Renal cortical epithelial cell (primary cell): ENCODE data around the gene PITX3. TPM values are rescaled to one million over a fixed set of nuclear protein-coding genes. Genes with fewer than 3 reads are reported as not detected.
"Not testable (repeated sequence)": the region's sequence is repeated elsewhere in the genome, so short reads cannot be mapped to it uniquely, and the experiment has no call there.

Experiments
- DNase-seq: peaks from one replicate; pipeline ENCODE4 v3.0.0-alpha.2; 2011; ENCODE audit warnings: low read depth
- total RNA-seq: library from RNA; depleted of rRNA; stranded (reverse); fragments of >200 nt; gene quantifications from 2 replicates; pipeline ENCODE4 v1.2.3, GENCODE V29; 2014

Gene PITX3
- total RNA-seq, 1 donor from 2014 or later, result 2.2 TPM

DNA sequence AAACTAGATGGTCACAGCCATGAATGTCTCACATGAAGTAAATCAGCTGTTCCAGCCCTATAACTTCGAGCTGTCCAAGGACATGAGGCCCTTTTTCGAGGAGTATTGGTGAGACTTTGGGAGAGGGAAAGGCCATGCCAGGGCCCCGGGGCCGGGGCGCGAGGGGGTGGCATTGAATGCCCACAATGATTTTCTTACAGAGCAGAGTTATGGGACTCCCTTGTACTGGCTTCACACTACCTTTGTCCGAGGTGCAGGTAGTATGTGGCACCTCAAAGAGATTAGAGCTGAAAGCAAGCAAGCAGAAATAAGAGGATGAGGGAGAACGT, 14.8 kb downstream of the PITX3 start:
- DNase-seq, result no peak

DNA sequence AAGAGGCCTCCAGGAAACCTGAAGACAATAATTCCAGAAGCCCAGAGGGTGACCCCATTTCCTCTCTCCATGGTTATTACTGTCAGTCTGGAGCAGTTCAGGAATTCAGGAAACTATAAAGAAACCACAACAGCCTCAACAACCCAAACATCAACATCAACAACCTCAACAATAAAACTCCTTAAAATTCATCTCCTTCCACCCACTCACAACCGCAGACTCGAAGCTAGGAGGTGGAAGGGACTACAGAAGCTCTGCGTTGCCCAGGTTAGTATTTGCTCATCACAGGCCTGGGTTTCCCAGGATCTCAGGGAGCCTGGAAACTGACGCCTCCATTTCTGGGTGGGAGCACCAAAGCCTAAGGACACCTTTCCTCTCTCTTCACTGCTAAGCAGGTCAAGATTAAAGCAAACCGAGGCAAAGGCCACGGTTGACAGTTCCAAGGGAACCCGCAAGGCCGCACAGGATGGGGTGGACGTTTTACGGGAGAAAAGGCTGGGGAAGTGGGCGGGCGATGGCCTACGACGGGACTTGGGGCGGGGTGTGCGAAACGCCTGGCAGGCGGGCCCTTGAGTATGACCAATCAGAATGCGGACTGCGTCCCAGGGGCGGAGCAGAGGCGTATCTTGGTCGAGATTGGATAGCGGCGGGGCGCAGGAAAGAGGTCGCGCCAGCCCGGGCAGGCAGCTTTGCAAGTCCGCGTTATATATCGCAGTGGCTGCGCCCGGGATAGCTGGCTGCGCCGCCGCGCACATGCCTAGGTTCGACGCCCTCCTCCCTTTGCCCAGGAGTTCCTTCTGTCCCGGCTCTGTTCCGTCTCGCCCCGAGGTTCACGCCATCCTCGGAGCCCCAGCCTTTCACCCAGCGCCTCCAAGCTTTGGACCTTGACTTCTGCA, 15.4 kb downstream of the PITX3 start, which contains the start of gene ELOVL3:
ELOVL3 (plus strand) TSS at position 654 of the 896 bp plus-strand sequence. CDS start 250 bp downstream, outside the sequence.
- DNase-seq, result peak; percentile 91

DNA sequence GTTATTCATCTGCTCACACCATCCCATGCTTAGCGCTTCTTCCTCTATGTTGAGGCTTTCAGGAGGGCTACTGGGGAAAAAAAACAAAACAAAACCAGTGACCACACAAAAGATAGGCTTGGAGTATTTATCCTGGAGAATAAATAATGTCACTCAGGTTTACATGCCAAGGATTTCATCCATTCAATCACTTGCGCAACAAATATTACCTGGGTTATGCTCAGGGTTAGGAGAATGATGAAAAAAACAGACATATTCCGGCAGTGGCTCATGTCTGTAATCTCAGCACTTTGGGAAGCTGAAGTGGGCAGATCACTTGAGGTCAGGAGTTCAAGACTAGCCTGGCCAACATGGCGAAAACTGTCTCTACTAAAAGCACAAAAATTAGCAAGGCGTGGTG, 18.5 kb downstream of the PITX3 start:
- no peak for DNase-seq

DNA sequence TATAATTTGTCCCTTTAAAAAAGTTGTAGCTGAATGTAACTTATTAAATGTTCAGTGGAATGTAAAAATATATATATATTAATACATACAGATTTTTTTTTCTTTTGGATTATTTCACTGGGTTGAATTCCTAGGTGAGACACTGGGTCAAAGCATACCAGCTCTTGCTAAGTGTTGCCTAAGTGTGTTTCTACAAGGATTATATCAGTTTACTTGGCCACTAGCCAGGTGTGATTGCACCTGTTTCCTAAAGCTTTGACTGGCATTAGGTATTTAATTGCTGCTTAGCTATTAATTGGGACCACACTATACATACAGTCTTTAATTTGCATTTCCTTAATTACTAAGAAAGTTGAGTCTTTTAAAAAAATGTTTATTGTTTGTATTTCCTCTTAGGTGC, 20.7 kb downstream of the PITX3 start:
- DNase-seq, result no peak

DNA sequence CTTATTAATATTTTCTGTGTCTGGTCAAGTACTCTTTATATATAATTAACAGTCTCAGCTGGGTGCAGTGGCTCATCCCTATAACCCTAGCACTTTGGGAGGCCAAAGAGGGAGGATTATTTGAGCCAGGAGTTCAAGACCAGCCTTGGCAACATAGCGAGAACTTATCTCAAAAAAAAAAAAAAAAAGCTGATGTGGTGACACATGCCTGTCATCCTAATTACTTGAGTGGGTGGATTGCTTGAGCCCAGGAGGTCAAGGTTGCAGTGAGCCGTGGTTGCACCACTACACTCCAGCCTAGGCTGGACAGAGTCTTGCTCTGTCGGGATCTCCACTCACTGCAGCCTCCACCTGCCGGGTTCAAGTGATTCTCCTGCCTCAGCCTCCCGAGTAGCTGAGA, 21.9 kb downstream of the PITX3 start:
- DNase-seq, result no peak

GRCh38 chr10:102213599-102213998, 27.7 kb downstream of the PITX3 start:
- not testable (repeated sequence) for DNase-seq

DNA sequence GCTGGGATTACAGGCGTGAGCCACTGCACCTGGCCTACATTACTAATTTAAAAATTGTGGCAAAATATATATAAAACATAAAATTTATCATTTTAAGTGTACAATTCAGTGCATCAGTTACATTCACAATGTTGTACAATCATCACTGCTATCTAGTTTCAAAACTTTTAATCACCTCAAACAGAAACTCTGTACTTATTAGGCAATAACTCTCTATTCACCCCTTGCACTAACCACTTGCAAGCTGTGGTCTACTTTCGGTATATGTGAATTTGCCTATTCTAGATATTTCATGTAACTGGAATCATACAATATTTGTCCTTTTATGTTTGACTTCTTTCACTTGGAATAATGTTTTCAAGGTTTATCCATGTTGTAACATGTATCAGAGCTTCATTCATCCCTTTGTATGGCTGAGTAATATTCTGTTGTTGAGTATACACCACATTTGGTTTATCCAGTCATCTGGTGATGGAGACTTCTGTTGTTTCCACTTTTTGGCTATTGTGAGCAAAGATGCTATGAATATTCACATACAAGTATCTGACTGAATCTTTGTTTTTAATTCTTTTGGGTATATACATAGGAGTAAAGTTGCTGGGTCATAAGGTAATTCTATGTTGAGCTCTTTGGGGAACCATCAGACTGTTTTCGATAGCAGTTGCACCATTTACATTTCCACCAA, 29.6 kb downstream of the PITX3 start:
- DNase-seq, result no peak

DNA sequence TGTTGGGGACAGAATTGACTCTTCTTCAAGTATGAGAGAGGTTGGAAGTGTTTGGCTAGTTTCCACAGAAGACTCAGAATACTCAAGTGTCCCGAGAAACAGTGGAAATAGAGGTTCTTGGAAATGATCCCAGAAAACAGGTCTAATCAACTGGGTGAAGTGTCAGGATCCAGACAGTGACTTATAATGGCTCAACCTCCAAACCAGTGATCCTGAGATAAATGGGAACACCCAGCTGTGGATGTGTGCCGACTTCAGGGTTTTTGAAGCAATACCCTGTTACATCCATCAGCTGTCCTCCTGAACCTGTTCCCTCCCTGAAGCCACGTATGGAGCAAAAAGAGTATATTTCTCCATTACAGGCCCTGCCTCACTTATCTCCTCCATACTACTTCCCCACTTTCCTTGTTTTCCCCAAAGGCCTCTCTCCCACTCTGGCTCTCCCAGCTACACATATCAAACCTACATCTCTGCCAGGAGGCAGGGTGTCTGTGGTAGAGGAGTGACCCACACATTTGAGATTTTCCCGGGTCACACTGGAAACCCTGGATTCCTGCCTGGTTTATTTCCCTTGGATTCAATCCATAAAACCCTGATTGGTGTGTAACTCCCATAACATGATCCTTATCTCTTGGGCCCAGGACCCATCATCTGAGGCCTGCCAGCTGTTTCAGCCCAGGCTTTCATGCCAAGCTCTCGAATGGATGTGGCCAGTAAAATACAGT, 32.8 kb downstream of the PITX3 start:
- DNase-seq, result peak; percentile 26

- DNase-seq, result no peak
Measured at GRCh38 chr10:102202386-102202785, 38.9 kb downstream of the PITX3 start.

GRCh38 chr10:102200751-102201640, 40.3 kb downstream of the PITX3 start:
- no peak for DNase-seq

DNA sequence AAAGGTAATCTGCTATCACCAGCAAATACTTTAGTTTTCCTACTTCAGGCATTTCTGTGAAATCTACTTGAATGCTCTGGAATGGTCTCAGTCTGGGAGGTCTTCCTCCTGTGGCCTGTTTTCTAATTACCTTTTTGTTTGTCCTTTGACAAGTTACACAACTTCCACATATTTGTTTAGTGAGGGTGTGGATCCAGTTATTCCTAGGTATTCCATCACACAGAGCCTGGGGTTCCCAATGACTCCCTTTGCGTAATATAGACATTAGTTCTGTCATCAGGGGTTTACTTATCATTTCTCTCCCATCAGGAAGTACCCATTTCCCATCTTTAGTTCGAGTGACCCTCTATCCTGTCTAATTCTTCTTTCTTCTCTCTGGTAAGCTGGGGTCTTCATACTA, 43.3 kb downstream of the PITX3 start:
- DNase-seq, result no peak

- no peak for DNase-seq
Measured at GRCh38 chr10:102196893-102197292, 44.4 kb downstream of the PITX3 start.

DNA sequence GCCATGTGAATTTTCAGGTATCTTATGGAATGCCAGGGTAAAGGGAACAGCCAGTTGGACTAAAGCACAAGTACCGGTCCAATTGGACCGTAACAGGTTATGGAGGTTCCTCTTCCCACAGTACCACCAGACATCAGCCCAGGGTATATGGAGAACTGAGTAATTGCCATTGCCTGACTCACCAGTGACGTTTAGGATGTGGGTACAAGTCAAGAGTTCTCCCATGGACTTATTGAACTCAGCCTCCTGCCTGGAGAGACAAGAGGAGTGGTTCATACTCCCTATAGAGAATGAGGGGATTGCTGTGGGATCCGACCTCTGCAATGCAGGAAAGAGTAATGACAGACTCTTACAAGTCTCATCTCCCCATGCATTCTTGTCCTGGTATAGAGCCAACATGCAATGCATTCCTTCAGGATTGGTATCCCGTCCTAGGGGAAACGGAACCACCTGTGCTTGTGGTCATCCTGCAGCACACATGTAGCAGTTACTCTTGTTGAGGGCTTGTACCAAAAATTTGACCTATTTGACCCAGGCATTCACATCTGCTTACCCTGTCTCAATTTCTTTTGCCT, 45.9 kb downstream of the PITX3 start:
- DNase-seq, result no peak

- DNase-seq, result no peak
Measured at GRCh38 chr10:102191956-102192355, 49.4 kb downstream of the PITX3 start.

GRCh38 chr10:102188941-102189898, 52.1 kb downstream of the PITX3 start:
- not testable (repeated sequence) for DNase-seq

GRCh38 chr10:102188298-102188940, 52.9 kb downstream of the PITX3 start:
- DNase-seq, result no peak

DNA sequence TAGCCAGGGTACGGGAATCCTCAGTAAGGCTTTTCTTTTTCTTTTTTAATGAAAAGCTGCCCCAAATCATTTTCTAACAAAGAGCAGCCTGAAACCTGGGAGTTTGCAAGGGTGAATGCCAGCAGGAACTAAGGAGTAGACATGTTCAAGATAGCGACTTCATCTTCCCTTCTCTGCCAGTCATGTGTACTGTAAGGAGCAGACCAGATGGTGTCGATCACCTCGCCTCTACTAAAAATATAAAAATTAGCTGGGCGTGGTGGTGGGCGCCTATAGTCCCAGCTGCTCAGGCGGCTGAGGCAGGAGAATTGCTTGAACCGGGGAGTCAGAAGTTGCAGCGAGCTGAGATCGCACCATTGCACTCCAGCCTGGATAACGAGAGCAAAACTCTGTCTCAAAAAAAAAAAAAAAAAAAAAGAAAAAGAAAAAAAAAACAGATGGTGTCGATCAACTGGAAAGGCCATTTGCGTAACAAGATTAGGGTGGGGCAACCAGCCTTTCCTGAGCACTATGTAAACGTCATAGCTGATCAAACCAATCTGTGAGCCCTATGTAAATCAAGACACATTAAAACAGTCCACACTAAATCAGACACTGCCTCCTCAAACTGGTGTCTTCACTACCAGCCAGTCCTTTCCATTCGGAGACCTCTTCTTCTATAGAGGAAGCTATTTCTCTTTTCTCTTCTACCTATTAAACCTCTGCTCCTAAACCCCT, 55.3 kb downstream of the PITX3 start:
- DNase-seq, result no peak

- no peak for DNase-seq
Measured at GRCh38 chr10:102185272-102185671, 56.0 kb downstream of the PITX3 start.

- no peak for DNase-seq
Measured at GRCh38 chr10:102184606-102185005, 56.7 kb downstream of the PITX3 start.
